Fibroblast of villous mesenchyme (primary cell): Measurements from ENCODE around the gene SLC6A3. TPM values are rescaled to one million over a fixed set of nuclear protein-coding genes. Genes with fewer than 3 reads are reported as not detected.
A peak's percentile ranks its signal among the peaks of the same experiment; 100 is the strongest.

Source experiments
- DNase-seq: peaks from one replicate; pipeline ENCODE4 v3.0.0-alpha.2; 2010; ENCODE audit warnings: low read depth
- H3K4me3 ChIP-seq: 2 replicates; pipeline ENCODE4 v1.5.1; 2011; ENCODE audit warnings: low read depth, mild to moderate bottlenecking, low read length
- CTCF ChIP-seq: IDR thresholded peaks from 2 replicates; pipeline ENCODE4 v1.5.1; 2012; ENCODE audit warnings: low read depth, mild to moderate bottlenecking, low read length; ENCODE audit not compliant: insufficient read depth
- total RNA-seq: library from RNA; depleted of rRNA; stranded (reverse); fragments of >200 nt; gene quantifications from 2 replicates; pipeline ENCODE4 v1.2.3, GENCODE V29; 2012

The SLC6A3 gene
- total RNA-seq, 1 donor: not detected

GRCh38 chr5:1439388-1440097, 5.7 kb downstream of the SLC6A3 start:
- TF ChIP-seq CTCF: no peak
- no peak for DNase-seq
- no peak overlapping the region for H3K4me3 ChIP-seq

- TF ChIP-seq CTCF: no peak
- H3K4me3 ChIP-seq: no peak overlapping the region
- no peak for DNase-seq
Measured at GRCh38 chr5:1438871-1439270, 6.4 kb downstream of the SLC6A3 start.

- H3K4me3 ChIP-seq: no peak overlapping the region
- no peak for TF ChIP-seq CTCF
- no peak for DNase-seq
Measured at GRCh38 chr5:1437876-1438559, 7.2 kb downstream of the SLC6A3 start.

- DNase-seq: peak; percentile 28
- TF ChIP-seq CTCF: peak; percentile 8
- no peak overlapping the region for H3K4me3 ChIP-seq
Measured at GRCh38 chr5:1437226-1437829, 7.9 kb downstream of the SLC6A3 start.

- no peak for TF ChIP-seq CTCF
- H3K4me3 ChIP-seq: no peak overlapping the region
- DNase-seq: no peak
Measured at GRCh38 chr5:1436681-1437080, 8.6 kb downstream of the SLC6A3 start.

GRCh38 chr5:1436036-1436435, 9.2 kb downstream of the SLC6A3 start:
- no peak overlapping the region for H3K4me3 ChIP-seq
- TF ChIP-seq CTCF: no peak
- DNase-seq: no peak
